ENCODE results near the gene SCNM1. TPM values are rescaled to one million over a fixed set of nuclear protein-coding genes. Genes with fewer than 3 reads are reported as not detected.

Gene SCNM1, protein sequence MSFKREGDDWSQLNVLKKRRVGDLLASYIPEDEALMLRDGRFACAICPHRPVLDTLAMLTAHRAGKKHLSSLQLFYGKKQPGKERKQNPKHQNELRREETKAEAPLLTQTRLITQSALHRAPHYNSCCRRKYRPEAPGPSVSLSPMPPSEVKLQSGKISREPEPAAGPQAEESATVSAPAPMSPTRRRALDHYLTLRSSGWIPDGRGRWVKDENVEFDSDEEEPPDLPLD
- total RNA-seq (10 to 100 TPM; 37.1 to 73.1 (median 57.1) TPM), polyA plus RNA-seq (10 to 100 TPM; 68.1 to 72.3 TPM), total RNA-seq (24.2 reads per million, percentile 55 among the genes with 10 or more reads in this experiment)

DNA sequence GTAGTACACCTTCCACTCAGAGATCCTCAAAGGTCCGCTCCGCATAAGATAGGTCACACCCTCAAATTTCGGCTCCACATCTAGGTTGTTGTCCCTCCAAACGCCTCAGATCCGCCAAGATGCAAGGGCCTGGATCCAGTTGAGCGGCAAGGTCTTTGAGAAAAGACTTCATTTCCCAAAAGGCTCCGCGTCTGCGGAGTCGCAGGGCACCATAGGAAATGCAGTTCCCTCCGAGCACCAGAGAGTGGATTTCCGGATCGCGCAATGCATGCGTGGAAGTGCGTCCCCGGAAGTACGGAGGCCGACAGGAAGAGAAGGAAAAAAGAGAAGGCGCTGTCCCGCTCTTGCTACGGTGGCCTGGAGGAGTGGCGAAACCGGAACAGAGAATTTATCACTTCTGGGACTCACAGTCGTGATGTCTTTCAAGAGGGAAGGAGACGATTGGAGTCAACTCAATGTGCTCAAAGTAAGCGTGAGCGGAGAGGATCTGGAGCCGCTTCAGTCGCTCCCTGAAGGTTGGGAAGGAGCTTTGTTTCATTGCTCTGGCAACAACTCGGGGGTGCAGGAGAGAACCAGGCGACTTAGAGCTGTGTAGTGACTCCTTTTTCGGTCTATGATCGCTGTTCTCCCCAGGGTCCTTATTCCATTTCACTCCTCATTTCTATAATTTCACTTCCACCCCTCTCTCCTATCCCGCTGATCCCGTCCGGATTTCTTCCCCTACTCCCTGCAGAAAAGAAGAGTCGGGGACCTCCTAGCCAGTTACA is at the start of gene SCNM1, which contains the start of gene LYSMD1:
SCNM1 (plus strand) TSS at position 407 of the 767 bp plus-strand sequence; CDS start at position 416, 9 bp downstream.
LYSMD1 (minus strand) TSS at position 165 of the 767 bp plus-strand sequence. CDS start 644 bp downstream, outside the sequence.
- peaks cover 0 to 37% (median 0%) of the 10 kb centered on the region in 3 experiments for H3K36me3 ChIP-seq (ENCODE audit: control insufficient read depth in 2 of 3, insufficient read depth in 3 of 3, low read length in 3 of 3)
- peak within 1 kb of the TSS; percentile 87 to 99 (median 95) for H3K4me3 Mint-ChIP-seq
- peak within 1 kb of the TSS; percentile 97 for H3K4me3 ChIP-seq (ENCODE audit: low read length)
- ChIA-PET POLR2A (interaction anchor here (0.6 to 7.8 kb wide), 10 partner anchors 8 to 446 kb away, joined by 3 to 73 read pairs (median 4); partner anchors contain the start of genes TNFAIP8L2, VPS72 and ZNF687), CTCF (interaction anchor here (1.2 to 2.9 kb wide), 2 partner anchors 10 to 66 kb away, joined by 5 to 16 read pairs; partner anchors contain the start of gene TNFAIP8L2)
- ATAC-seq = peak; percentile 98
- peak within 1 kb of the TSS; percentile 90 to 99 (median 97) for H3K27ac Mint-ChIP-seq
- no peaks in the 10 kb centered on the region for H3K27me3 ChIP-seq (ENCODE audit: control insufficient read depth in 2 of 2, insufficient read depth in 2 of 2, low read length in 2 of 2)
- peaks cover 0 to 7% (median 0%) of the 10 kb centered on the region in 11 donors for H3K9me3 Mint-ChIP-seq
- H3K27ac ChIP-seq (ENCODE audit: low read depth, low read length) = peak within 1 kb of the TSS; percentile 71
- intact Hi-C loops (cut with micrococcal nuclease) = loop anchor here (1.0 to 5.0 kb wide), 14 partner anchors 9 to 537 kb away; partner anchors contain the start of genes PI4KB (in 2 of the 2), PIP5K1A (in 2 of the 2), PRUNE1 (in 2 of the 2) and PSMD4 (in 2 of the 2)
- peaks cover 18 to 19% of the 10 kb centered on the region in 2 donors for H3K4me1 ChIP-seq (ENCODE audit: control insufficient read depth in 2 of 2, insufficient read depth in 2 of 2, low read length in 2 of 2)
- peaks cover 0 to 3% (median 0%) of the 10 kb centered on the region in 5 donors for H3K27me3 Mint-ChIP-seq
- DNase-seq = peak; percentile 78 to 98 (median 97)
- H3K4me1 Mint-ChIP-seq = peaks cover 30 to 70% (median 52%) of the 10 kb centered on the region in 7 donors
- H3K9me3 ChIP-seq (ENCODE audit: control insufficient read depth in 2 of 3, low read length in 3 of 3) = no peaks in the 10 kb centered on the region
- H3K36me3 Mint-ChIP-seq = peaks cover 0 to 39% (median 28%) of the 10 kb centered on the region in 5 donors

DNA sequence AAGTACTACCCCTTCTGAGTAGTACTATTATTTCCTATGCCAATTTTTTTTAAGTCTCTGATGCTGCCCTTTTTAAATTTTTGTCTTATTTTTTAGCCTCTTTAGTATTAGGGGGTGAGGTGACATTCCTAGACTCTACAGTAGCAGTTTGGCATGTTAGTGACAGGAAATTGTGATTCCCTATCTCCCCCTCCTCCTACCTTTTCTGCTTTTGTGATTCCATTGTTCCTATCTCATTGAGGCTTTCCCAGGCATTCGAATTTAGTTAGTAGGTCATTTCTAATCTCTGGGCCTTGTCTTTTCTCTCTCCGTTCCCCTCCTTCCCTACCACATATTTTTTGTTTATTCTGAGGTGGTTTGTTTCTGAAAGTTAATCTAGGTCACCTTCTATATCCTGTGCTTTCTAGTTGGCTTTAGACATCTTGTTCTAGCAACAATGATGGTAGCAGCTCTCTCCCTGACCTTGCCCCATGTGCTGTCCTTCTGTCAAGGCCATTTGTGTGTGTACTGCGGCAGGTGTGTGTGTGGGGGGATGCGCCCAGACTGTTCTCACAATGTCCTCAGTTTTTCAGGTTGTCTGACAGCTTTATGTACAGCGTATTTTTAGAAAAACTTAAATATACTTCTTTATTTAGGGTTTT is 41.1 kb upstream of the SCNM1 start:
- Mint-ChIP-seq H3K27ac (peak overlapping the region in 1 of 9 donors; percentile 43), H3K4me1 (peaks cover 0 to 4% (median 0%) of the 10 kb centered on the region in 7 donors), H3K36me3 (peaks cover 0 to 18% (median 15%) of the 10 kb centered on the region in 5 donors), H3K27me3 (no peaks in the 10 kb centered on the region), H3K9me3 (peaks cover 0 to 1% (median 0%) of the 10 kb centered on the region in 11 donors), H3K4me3 (no peak overlapping the region)
- H3K4me3 ChIP-seq (ENCODE audit: low read length) = no peak overlapping the region
- peaks cover 0 to 20% (median 0%) of the 10 kb centered on the region in 3 experiments for H3K36me3 ChIP-seq (ENCODE audit: control insufficient read depth in 2 of 3, insufficient read depth in 3 of 3, low read length in 3 of 3)
- DNase-seq (no peak), ATAC-seq (no peak)
- H3K27ac ChIP-seq (ENCODE audit: low read depth, low read length) = no peak overlapping the region
- no peaks in the 10 kb centered on the region for H3K27me3 ChIP-seq (ENCODE audit: control insufficient read depth in 2 of 2, insufficient read depth in 2 of 2, low read length in 2 of 2)
- POLR2A ChIA-PET = no interaction called here
- intact Hi-C loops (cut with micrococcal nuclease) = no loop called here
- no peaks in the 10 kb centered on the region for H3K9me3 ChIP-seq (ENCODE audit: control insufficient read depth in 2 of 3, low read length in 3 of 3)
- H3K4me1 ChIP-seq (ENCODE audit: control insufficient read depth in 2 of 2, insufficient read depth in 2 of 2, low read length in 2 of 2) = no peaks in the 10 kb centered on the region
- CTCF ChIA-PET = no interaction called here

DNA sequence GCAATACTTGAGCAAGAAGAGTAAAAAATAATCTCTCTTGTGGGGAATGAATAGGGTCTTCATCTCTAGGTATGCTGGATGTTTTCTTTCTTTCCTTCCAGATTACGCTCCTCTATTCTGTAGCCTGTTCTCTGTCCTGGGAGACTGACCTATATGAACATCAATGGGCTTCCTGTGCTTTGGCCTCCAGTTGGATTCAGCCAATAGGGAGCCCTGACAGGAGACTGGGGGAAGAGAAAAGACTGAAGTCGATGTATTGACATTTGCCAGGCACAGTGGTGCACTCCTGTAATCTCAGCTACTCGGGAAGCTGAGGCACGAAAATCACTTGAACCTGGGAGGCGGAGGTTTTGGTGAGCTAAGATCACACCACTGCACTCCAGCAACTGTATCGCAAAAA is 37.1 kb upstream of the SCNM1 start:
- CTCF ChIA-PET = interaction anchor here (0.6 to 0.9 kb wide), 2 partner anchors 43 to 830 kb away, joined by 3 to 8 read pairs; no protein-coding TSS in a partner anchor

DNA sequence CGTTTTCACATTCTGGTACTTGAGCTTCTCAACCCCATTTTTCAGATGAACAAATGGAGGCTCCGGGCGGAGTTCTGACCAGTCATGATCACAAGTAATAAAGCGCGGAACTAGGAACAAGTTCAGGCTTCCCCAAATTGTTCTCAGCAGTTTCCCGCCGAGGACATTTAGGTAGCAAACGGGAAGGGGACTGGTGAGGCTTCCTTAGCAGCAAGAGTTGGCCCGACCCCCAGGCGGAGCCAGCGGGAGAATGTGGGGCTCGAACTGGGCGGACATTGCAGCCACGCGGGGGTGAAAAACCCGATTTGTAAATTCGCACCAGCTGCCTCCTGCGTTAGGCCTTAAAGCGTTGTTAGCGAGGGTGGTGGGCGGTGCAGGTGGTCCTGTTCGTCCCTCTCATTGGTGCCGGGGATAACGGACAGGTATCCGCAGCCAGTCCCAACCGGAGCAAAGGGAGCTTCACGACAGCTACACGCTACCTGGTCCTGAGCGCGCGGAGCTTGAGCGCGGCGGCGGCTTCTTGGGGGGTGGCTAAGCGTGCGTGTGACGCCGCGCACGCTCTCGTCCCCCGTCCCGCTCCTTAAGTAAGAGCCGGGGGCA is 34.9 kb upstream of the SCNM1 start:
- Mint-ChIP-seq H3K27ac (peak overlapping the region; percentile 13 to 94 (median 84)), H3K4me3 (peak overlapping the region; percentile 70 to 88 (median 83)), H3K36me3 (peaks cover 0 to 4% (median 0%) of the 10 kb centered on the region in 5 donors), H3K9me3 (no peaks in the 10 kb centered on the region), H3K27me3 (peaks cover 0 to 12% (median 0%) of the 10 kb centered on the region in 5 donors), H3K4me1 (peaks cover 4 to 15% (median 11%) of the 10 kb centered on the region in 7 donors)
- Histone ChIP-seq H3K4me1 (ENCODE audit: control insufficient read depth in 2 of 2, insufficient read depth in 2 of 2, low read length in 2 of 2) (peaks cover 0 to 4% of the 10 kb centered on the region in 2 donors), H3K27ac (ENCODE audit: low read depth, low read length) (peak overlapping the region; percentile 58), H3K4me3 (ENCODE audit: low read length) (peak overlapping the region; percentile 49), H3K27me3 (ENCODE audit: control insufficient read depth in 2 of 2, insufficient read depth in 2 of 2, low read length in 2 of 2) (no peaks in the 10 kb centered on the region), H3K9me3 (ENCODE audit: control insufficient read depth in 2 of 3, low read length in 3 of 3) (no peaks in the 10 kb centered on the region), H3K36me3 (ENCODE audit: control insufficient read depth in 2 of 3, insufficient read depth in 3 of 3, low read length in 3 of 3) (no peaks in the 10 kb centered on the region)
- CTCF ChIA-PET = interaction anchor here (0.6 to 2.5 kb wide), 7 partner anchors 14 to 166 kb away, joined by 3 to 16 read pairs (median 4); partner anchors contain the start of gene TNFAIP8L2
- DNase-seq (peak; percentile 37 to 92 (median 86)), ATAC-seq (peak; percentile 99)
- POLR2A ChIA-PET = interaction anchor here (0.6 to 3.1 kb wide), 22 partner anchors 10 to 496 kb away, joined by 3 to 19 read pairs (median 4); partner anchors contain the start of genes C1orf56, LYSMD1, SCNM1 and TNFAIP8L2
- intact Hi-C loops (cut with micrococcal nuclease) = loop anchor here in 1 of 2 donors (1.0 kb wide), 3 partner anchors 15 to 61 kb away; partner anchors contain the start of genes GABPB2, SEMA6C and TNFAIP8L2

More for the DNA sequence above, 37.1 kb upstream of the SCNM1 start:
- peaks cover 0 to 6% (median 5%) of the 10 kb centered on the region in 5 donors for H3K36me3 Mint-ChIP-seq
- DNase-seq = no peak
- no peaks in the 10 kb centered on the region for H3K9me3 ChIP-seq (ENCODE audit: control insufficient read depth in 2 of 3, low read length in 3 of 3)
- peaks cover 0 to 1% (median 0%) of the 10 kb centered on the region in 11 donors for H3K9me3 Mint-ChIP-seq
- H3K4me1 Mint-ChIP-seq = peaks cover 4 to 15% (median 12%) of the 10 kb centered on the region in 7 donors
- no peaks in the 10 kb centered on the region for H3K36me3 ChIP-seq (ENCODE audit: control insufficient read depth in 2 of 3, insufficient read depth in 3 of 3, low read length in 3 of 3)
- intact Hi-C loops (cut with micrococcal nuclease) = no loop called here
- peaks cover 0 to 4% of the 10 kb centered on the region in 2 donors for H3K4me1 ChIP-seq (ENCODE audit: control insufficient read depth in 2 of 2, insufficient read depth in 2 of 2, low read length in 2 of 2)
- no peak overlapping the region for H3K27ac Mint-ChIP-seq
- no peak for ATAC-seq
- no peak overlapping the region for H3K4me3 Mint-ChIP-seq
- no peak overlapping the region for H3K27ac ChIP-seq (ENCODE audit: low read depth, low read length)
- peaks cover 0 to 12% (median 0%) of the 10 kb centered on the region in 5 donors for H3K27me3 Mint-ChIP-seq
- POLR2A ChIA-PET = interaction anchor here (0.6 to 3.1 kb wide), 3 partner anchors 12 to 723 kb away, joined by 3 to 12 read pairs (median 5); partner anchors contain the start of gene TNFAIP8L2
- no peaks in the 10 kb centered on the region for H3K27me3 ChIP-seq (ENCODE audit: control insufficient read depth in 2 of 2, insufficient read depth in 2 of 2, low read length in 2 of 2)
- H3K4me3 ChIP-seq (ENCODE audit: low read length) = no peak overlapping the region

DNA sequence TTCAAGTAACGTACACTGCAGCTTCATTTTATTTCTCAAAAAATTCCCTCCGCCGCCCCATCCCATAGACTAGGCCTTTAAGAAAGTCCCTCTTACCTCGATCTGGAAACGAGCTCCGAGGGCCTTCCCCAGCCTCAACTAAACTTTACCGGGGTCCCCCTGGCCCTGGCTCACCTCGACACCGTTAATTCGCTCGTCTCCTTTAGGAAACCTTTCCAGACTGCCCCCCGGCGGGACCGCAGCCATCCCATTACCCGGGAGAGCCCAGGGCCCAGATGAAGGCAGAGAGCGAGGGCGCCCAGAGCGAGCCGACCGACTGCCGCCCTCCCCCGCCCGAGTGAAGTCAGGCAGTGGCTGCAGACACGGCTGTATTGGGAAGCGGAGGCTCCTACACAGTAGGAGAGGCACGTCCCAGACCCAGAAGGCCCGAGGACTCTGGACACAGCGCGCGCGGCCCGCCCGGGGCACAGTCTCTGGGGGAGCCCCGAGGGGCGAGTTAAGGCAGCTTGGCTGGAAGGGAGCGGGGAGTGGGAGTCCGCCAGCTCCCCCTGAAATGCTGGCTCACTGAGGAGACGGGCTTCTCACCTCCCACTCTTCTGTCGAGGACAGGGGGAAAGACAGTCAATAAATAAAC is 34.1 kb upstream of the SCNM1 start:
- no peak overlapping the region for H3K27ac ChIP-seq (ENCODE audit: low read depth, low read length)
- H3K27ac Mint-ChIP-seq = peak overlapping the region; percentile 13 to 94 (median 83)

More for the DNA sequence above, 34.1 kb upstream of the SCNM1 start:
- Mint-ChIP-seq H3K4me3 (peak overlapping the region; percentile 70 to 88 (median 83)), H3K27me3 (peaks cover 0 to 12% (median 0%) of the 10 kb centered on the region in 5 donors), H3K36me3 (peaks cover 0 to 6% (median 5%) of the 10 kb centered on the region in 5 donors), H3K9me3 (peaks cover 0 to 3% (median 0%) of the 10 kb centered on the region in 11 donors), H3K4me1 (peaks cover 8 to 15% (median 11%) of the 10 kb centered on the region in 7 donors)
- intact Hi-C loops (cut with micrococcal nuclease) = loop anchor here in 1 of 2 donors (1.0 kb wide), 3 partner anchors 14 to 62 kb away; partner anchors contain the start of genes GABPB2, SEMA6C and TNFAIP8L2
- H3K27me3 ChIP-seq (ENCODE audit: control insufficient read depth in 2 of 2, insufficient read depth in 2 of 2, low read length in 2 of 2) = no peaks in the 10 kb centered on the region
- CTCF ChIA-PET = interaction anchor here (0.5 to 2.5 kb wide), 8 partner anchors 13 to 166 kb away, joined by 3 to 16 read pairs (median 4); partner anchors contain the start of gene TNFAIP8L2
- ATAC-seq = no peak
- POLR2A ChIA-PET = interaction anchor here (0.6 to 3.1 kb wide), 20 partner anchors 9 to 158 kb away, joined by 3 to 19 read pairs (median 4); partner anchors contain the start of genes C1orf56, LYSMD1, SCNM1 and TNFAIP8L2
- DNase-seq = no peak
- H3K36me3 ChIP-seq (ENCODE audit: control insufficient read depth in 2 of 3, insufficient read depth in 3 of 3, low read length in 3 of 3) = no peaks in the 10 kb centered on the region
- H3K9me3 ChIP-seq (ENCODE audit: control insufficient read depth in 2 of 3, low read length in 3 of 3) = no peaks in the 10 kb centered on the region
- peaks cover 0 to 4% of the 10 kb centered on the region in 2 donors for H3K4me1 ChIP-seq (ENCODE audit: control insufficient read depth in 2 of 2, insufficient read depth in 2 of 2, low read length in 2 of 2)
- H3K4me3 ChIP-seq (ENCODE audit: low read length) = peak overlapping the region; percentile 49

Data from naive thymus-derived CD4-positive, alpha-beta T cell (primary cell).